Endothelial cell of umbilical vein (primary cell): Measurements from ENCODE around the gene CERS3. TPM values are rescaled to one million over a fixed set of nuclear protein-coding genes. Genes with fewer than 3 reads are reported as not detected.

Experiments
- BruUV-seq: library from RNA; stranded (reverse); fragments of 400-500 nt; replicated peaks from 2 replicates; lab custom pipeline; 2021; lab: Mats Ljungman, UMichigan
- CTCF ChIA-PET: fragments of 300-600, 350-600 bp; sonication (Branson Sonifier 250); formaldehyde crosslinking; loops from one replicate; lab custom pipeline; 2021; ENCODE audit warnings: antibody characterized with exemption, inconsistent platforms; lab: Charles Lee
- POLR2A ChIA-PET: fragments of 300-600, 350-600 bp; sonication (Branson Sonifier 250); formaldehyde crosslinking; loops from one replicate; lab custom pipeline; 2021; ENCODE audit warnings: antibody characterized with exemption, inconsistent platforms; lab: Charles Lee
- DNase-seq: peaks from one replicate; pipeline ENCODE4 v3.0.0-alpha.2; 2011; ENCODE audit warnings: low read depth, low spot score
- FAIRE-seq: peaks from 2 replicates; lab custom pipeline; 2011; peaks lifted over from hg19 to GRCh38; lab: Jason Lieb, UNC
- H2AFZ ChIP-seq: 2 replicates; pipeline ENCODE4 v1.6.0; 2012; ENCODE audit warnings: low read depth, low read length, control low read depth, inconsistent platforms
- H3K27ac ChIP-seq: 2 replicates; pipeline ENCODE4 v1.5.1; 2011; ENCODE audit warnings: low read depth, mild to moderate bottlenecking, control low read depth, low read length, moderate library complexity; ENCODE audit not compliant: insufficient read depth
- H3K27me3 ChIP-seq, 2 experiments: 2 replicates each; pipeline versions ENCODE4 v1.6.0 to v1.6.1; 2011; ENCODE audit warnings: low read length in 2 of 2, mixed read lengths in 1 of 2; ENCODE audit not compliant: control insufficient read depth in 2 of 2, insufficient read depth in 2 of 2
- H3K36me3 ChIP-seq, 2 experiments: 2 replicates in 1 of 2; 3 replicates in 1 of 2; pipeline ENCODE4 v1.5.1; 2011; ENCODE audit warnings: low read length in 2 of 2, mild to moderate bottlenecking in 1 of 2, moderate library complexity in 1 of 2; ENCODE audit not compliant: control insufficient read depth in 2 of 2, insufficient read depth in 2 of 2; ENCODE audit errors: extremely low read depth in 1 of 2
- H3K4me1 ChIP-seq: 3 replicates; pipeline ENCODE4 v1.5.1; 2011; ENCODE audit warnings: mild to moderate bottlenecking, low read length; ENCODE audit not compliant: control insufficient read depth, insufficient read depth; ENCODE audit errors: extremely low read depth
- H3K4me2 ChIP-seq: 2 replicates; pipeline ENCODE4 v1.6.1; 2011; ENCODE audit warnings: low read length, control low read depth, mixed read lengths; ENCODE audit not compliant: insufficient read depth
- H3K4me3 ChIP-seq, 3 experiments: fragments of 200-600 bp in 1 of 3; sonication (generic), shearing (Covaris generic) in 1 of 3; replicated peaks in 1 of 3; 2 replicates each; pipeline ENCODE4 v1.5.1; 2011 to 2016; ENCODE audit warnings: control low read depth in 3 of 3, low read length in 3 of 3, mild to moderate bottlenecking in 2 of 3, inconsistent platforms in 1 of 3, low read depth in 1 of 3, moderate library complexity in 1 of 3; ENCODE audit not compliant: insufficient read depth in 1 of 3
- H3K79me2 ChIP-seq: 2 replicates; pipeline ENCODE4 v1.6.0; 2012; ENCODE audit warnings: low read length, inconsistent platforms; ENCODE audit not compliant: control insufficient read depth, insufficient read depth
- H3K9ac ChIP-seq: replicated peaks from 2 replicates; pipeline ENCODE3; 2011; ENCODE audit warnings: low read length, control low read depth; ENCODE audit not compliant: insufficient read depth; ENCODE audit errors: extremely low read depth
- H3K9me1 ChIP-seq: replicated peaks from 3 replicates; pipeline ENCODE4 v1.6.0; 2011; ENCODE audit warnings: mild to moderate bottlenecking, low read length; ENCODE audit not compliant: control insufficient read depth, insufficient read depth; ENCODE audit errors: extremely low read depth
- H3K9me3 ChIP-seq: replicated peaks from 2 replicates; pipeline ENCODE4 v1.5.1; 2012; ENCODE audit warnings: low read length, inconsistent platforms; ENCODE audit not compliant: control insufficient read depth, insufficient read depth
- H4K20me1 ChIP-seq: replicated peaks from 2 replicates; pipeline ENCODE3; 2011; ENCODE audit warnings: mild to moderate bottlenecking, low read length; ENCODE audit not compliant: control insufficient read depth, insufficient read depth; ENCODE audit errors: extremely low read depth
- CTCF ChIP-seq, 2 donors: IDR thresholded peaks; 1 replicate in 1 of 2; 2 replicates in 1 of 2; pipeline ENCODE4 v1.5.1; 2011; ENCODE audit warnings: low read length in 2 of 2, mild to moderate bottlenecking in 2 of 2, moderate library complexity in 2 of 2, control low read depth in 1 of 2, inconsistent platforms in 1 of 2, low read depth in 1 of 2; ENCODE audit not compliant: insufficient read depth in 1 of 2; ENCODE audit errors: extremely low read depth in 1 of 2
- EZH2 ChIP-seq: IDR thresholded peaks from 2 replicates; pipeline ENCODE4 v1.6.1; 2012; ENCODE audit warnings: borderline replicate concordance, low read depth, mild to moderate bottlenecking, moderate library complexity, low read length, inconsistent platforms; ENCODE audit not compliant: severe bottlenecking
- FOS ChIP-seq: IDR thresholded peaks from 2 replicates; pipeline ENCODE4 v1.6.1; 2011; ENCODE audit warnings: mild to moderate bottlenecking, low read length, moderate library complexity, borderline replicate concordance; ENCODE audit not compliant: insufficient read depth
- GATA2 ChIP-seq: IDR thresholded peaks from 2 replicates; pipeline ENCODE4 v1.7.0; 2011; ENCODE audit warnings: low read depth, mild to moderate bottlenecking, moderate library complexity, mixed read lengths, low read length; ENCODE audit not compliant: insufficient read length, insufficient read depth
- JUN ChIP-seq: IDR thresholded peaks from 2 replicates; pipeline ENCODE4 v1.6.1; 2011; ENCODE audit warnings: borderline replicate concordance, low read depth; ENCODE audit not compliant: insufficient read length, insufficient read depth
- MAX ChIP-seq: IDR thresholded peaks from 2 replicates; pipeline ENCODE4 v1.6.1; 2011; ENCODE audit not compliant: insufficient read depth, insufficient read length
- MYC ChIP-seq: IDR thresholded peaks from one replicate; pipeline ENCODE4 v1.6.1; 2011; ENCODE audit warnings: mild to moderate bottlenecking, low read depth, low read length
- POLR2A ChIP-seq: IDR thresholded peaks from 2 replicates; pipeline ENCODE4 v1.6.1; 2012; ENCODE audit warnings: low read depth, mild to moderate bottlenecking, control low read depth, low read length
- POLR2AphosphoS5 ChIP-seq: IDR thresholded peaks from 2 replicates; pipeline ENCODE4 v1.6.1; 2012; ENCODE audit warnings: low read depth, mild to moderate bottlenecking, control low read depth, low read length, moderate library complexity; ENCODE audit not compliant: insufficient read depth
- dilution Hi-C: fragments of 300-500 bp; cut with MboI; formaldehyde crosslinking; loops from one replicate; pipeline ENCODE4 v1.15.0; 2019; ENCODE audit warnings: low sequenced_read_pairs; ENCODE audit not compliant: extremely low pct_ligation_motif_present
- intact Hi-C: fragments of 100-400 bp; cut with micrococcal nuclease; formaldehyde crosslinking; loops from one replicate; pipeline ENCODE4 v1.10.0; 2022
- polyA plus RNA-seq, 4 experiments: library from polyadenylated mRNA; depleted of rRNA in 3 of 4; stranded (reverse) in 3 of 4; unstranded in 1 of 4; fragments of >200 nt; gene quantifications; 2 replicates each; pipeline versions ENCODE4 v1.2.1 to v1.2.3, GENCODE V29; 2011 to 2012; ENCODE audit warnings: missing spikeins in 1 of 4
- total RNA-seq: library from RNA; stranded (reverse); gene quantifications from 2 replicates; pipeline ENCODE4 v1.2.3, GENCODE V29; 2021

CERS3 gene
- total and polyA plus RNA-seq, 2 donors (not counting 3 experiments of a cell fraction or from before 2014, with no cell fraction given): not detected

- intact Hi-C loops (no loop called here), dilution Hi-C loops (no loop called here)
- Histone ChIP-seq H3K4me2 (no peak overlapping the region), H3K9me3 (peaks cover 2% of the 10 kb centered on the region), H2AFZ (no peak overlapping the region), H3K9ac (no peak overlapping the region), H4K20me1 (no peaks in the 10 kb centered on the region), H3K4me3 (no peak overlapping the region), H3K4me1 (no peaks in the 10 kb centered on the region), H3K9me1 (no peaks in the 10 kb centered on the region), H3K79me2 (no peaks in the 10 kb centered on the region), H3K27me3 (no peaks in the 10 kb centered on the region), H3K27ac (no peak overlapping the region), H3K36me3 (no peaks in the 10 kb centered on the region)
- no peak for DNase-seq
- no peak for FAIRE-seq
- TF ChIP-seq JUN: no peak
- no peak for TF ChIP-seq FOS
- TF ChIP-seq MAX: no peak
- TF ChIP-seq POLR2AphosphoS5: no peak
- no peak for TF ChIP-seq EZH2
- no peak for TF ChIP-seq GATA2
- no peak for TF ChIP-seq CTCF (IDR thresholded peaks at IDR 0.05; ENCODE audit: extremely low read depth in 1 of 2, insufficient read depth in 1 of 2, low read depth in 1 of 2, low read length in 2 of 2)
- TF ChIP-seq POLR2A: no peak
- TF ChIP-seq MYC: no peak
- POLR2A ChIA-PET: no interaction called here
- CTCF ChIA-PET: no interaction called here
- no TSS peak for BruUV-seq
These were observed 45.4 kb downstream of the CERS3 start for GRCh38 chr15:100483370-100483769.
